Measurements from ENCODE around the gene ZFC3H1.

- TF ChIP-seq MXI1 (IDR thresholded peaks at IDR 0.05; ENCODE audit: borderline replicate concordance, low read depth, low read length) (0 out of 2 replicates have a peak, but pooled peaks have one; percentile 13), CTCF (conservative IDR thresholded peaks at IDR 0.05; ENCODE audit: low read depth, low read length) (no peak), POLR2A (IDR thresholded peaks at IDR 0.05; ENCODE audit: low read depth, low read length) (peak; percentile 86), RAD21 (IDR thresholded peaks at IDR 0.05; ENCODE audit: low read length) (no peak), CHD1 (IDR thresholded peaks at IDR 0.05; ENCODE audit: low read depth, low read length) (no peak), SMC3 (IDR thresholded peaks at IDR 0.05; ENCODE audit: low read depth, low read length) (no peak), CEBPB (IDR thresholded peaks at IDR 0.05; ENCODE audit: low read depth, low read length) (no peak), RCOR1 (IDR thresholded peaks at IDR 0.05; ENCODE audit: insufficient replicate concordance, low read length) (no peak), MAFK (IDR thresholded peaks at IDR 0.05; ENCODE audit: low read depth, low read length) (no peak), RFX5 (IDR thresholded peaks at IDR 0.05; ENCODE audit: low read depth, low read length) (no peak)
Observed at GRCh38 chr12:71662849-71663560, 643 bp downstream of the ZFC3H1 start.

Measured in IMR-90 (cell line).